Left lung (tissue), 10 donors: ENCODE data around the gene ASF1B. TPM values are rescaled to one million over a fixed set of nuclear protein-coding genes. Genes with fewer than 3 reads are reported as not detected.

ENCODE experiments used
- ATAC-seq: fragments of 200-7000 bp; cut with Tn5 transposase; one replicate; pipeline ENCODE4 v1.9.1; 2020; ENCODE audit warnings: moderate library complexity
- DNase-seq, 4 donors: peaks; one replicate each; pipeline ENCODE4 v3.0.0-alpha.2; 2013 to 2020
- H3K27ac ChIP-seq, 2 donors: fragments of 200-600 bp; sonication (generic) in 1 of 2; one replicate each; pipeline versions ENCODE4 v1.5.0 to v1.8.0; 2020 to 2021
- H3K27me3 ChIP-seq, 2 donors: fragments of 200-600 bp; sonication (generic) in 1 of 2; one replicate each; pipeline versions ENCODE4 v1.5.0 to v1.8.0; 2020 to 2021
- H3K36me3 ChIP-seq, 2 donors: fragments of 200-600 bp; sonication (generic) in 1 of 2; one replicate each; pipeline versions ENCODE4 v1.5.0 to v1.8.0; 2020 to 2021
- H3K4me1 ChIP-seq, 2 donors: fragments of 200-600 bp; one replicate each; pipeline ENCODE4 v1.8.0; 2021
- H3K4me3 ChIP-seq, 2 donors: fragments of 200-600 bp; sonication (generic) in 1 of 2; one replicate each; pipeline versions ENCODE4 v1.5.0 to v1.8.0; 2020 to 2021; ENCODE audit warnings: mild to moderate bottlenecking in 1 of 2
- H3K9me3 ChIP-seq, 2 donors: fragments of 200-600 bp; sonication (generic) in 1 of 2; one replicate each; pipeline versions ENCODE4 v1.5.0 to v1.8.0; 2020 to 2021
- CTCF ChIP-seq, 2 donors: fragments of 200-600 bp; sonication (generic) in 1 of 2; IDR thresholded peaks; one replicate each; pipeline versions ENCODE4 v1.5.0 to v1.8.0; 2021; ENCODE audit warnings: antibody characterized with exemption in 2 of 2
- intact Hi-C, 2 donors: fragments of 100-400 bp; cut with DNase I; formaldehyde crosslinking; loops; one replicate each; pipeline versions ENCODE4 v1.11.2 to v1.14.2; 2022
- polyA plus RNA-seq, 6 donors: library from polyadenylated mRNA; unstranded; fragments of 120-200 nt; gene quantifications; one replicate each; pipeline ENCODE4 v1.2.1, GENCODE V29; 2013; ENCODE audit not compliant: insufficient read length in 6 of 6
- total RNA-seq, 2 donors: library from RNA; stranded (reverse); fragmentation: NEBNext Ultra II Directional; extraction: Animal tissue kit (Norgen Biotek cat#: 25700); gene quantifications; one replicate each; pipeline ENCODE4 v1.2.1, GENCODE V29; 2021
- donor health status: DM: no; HTN: yes; CAD: no.
- donor health status: DM: no; HTN: no; CAD: no.

Gene ASF1B
- total and polyA plus RNA-seq, 8 donors, result 10.5 to 29.1 (median 16.1) TPM

- Histone ChIP-seq H3K36me3 (peaks cover 0 to 3% of the 10 kb centered on the region in 2 donors), H3K9me3 (no peaks in the 10 kb centered on the region), H3K27me3 (no peaks in the 10 kb centered on the region), H3K27ac (peak overlapping the region; percentile 17 to 88), H3K4me1 (peaks cover 37 to 64% of the 10 kb centered on the region in 2 donors), H3K4me3 (no peak overlapping the region)
- DNase-seq (no peak), ATAC-seq (no peak)
- TF ChIP-seq CTCF (IDR thresholded peaks at IDR 0.05), result no peak
- intact Hi-C loops, result no loop called here
These were observed 21.9 kb downstream of the ASF1B start for GRCh38 chr19:14114439-14114838.

GRCh38 chr19:14113762-14114414 is 22.5 kb downstream of the ASF1B start:
- Histone ChIP-seq H3K4me3 (no peak overlapping the region), H3K9me3 (no peaks in the 10 kb centered on the region), H3K27ac (peak overlapping the region; percentile 65 to 88), H3K4me1 (peaks cover 33 to 59% of the 10 kb centered on the region in 2 donors), H3K27me3 (no peaks in the 10 kb centered on the region), H3K36me3 (peaks cover 0 to 7% of the 10 kb centered on the region in 2 donors)
- intact Hi-C loops, result no loop called here
- peak in 1 of 4 donors; percentile 88 for DNase-seq
- no peak for ATAC-seq
- peak in 1 of 2 donors; percentile 32 for TF ChIP-seq CTCF (IDR thresholded peaks at IDR 0.05)

- no peak for ATAC-seq
- H3K4me1 ChIP-seq, result peaks cover 30 to 51% of the 10 kb centered on the region in 2 donors
- H3K36me3 ChIP-seq, result peaks cover 0 to 10% of the 10 kb centered on the region in 2 donors
- TF ChIP-seq CTCF (IDR thresholded peaks at IDR 0.05), result no peak
- no peaks in the 10 kb centered on the region for H3K27me3 ChIP-seq
- DNase-seq, result no peak
- H3K27ac ChIP-seq, result peak overlapping the region; percentile 65 to 88
- intact Hi-C loops, result no loop called here
- peak overlapping the region in 1 of 2 donors; percentile 0 for H3K4me3 ChIP-seq
- no peaks in the 10 kb centered on the region for H3K9me3 ChIP-seq
These were observed 23.5 kb downstream of the ASF1B start for GRCh38 chr19:14112809-14113385.

GRCh38 chr19:14112051-14112808 is 24.2 kb downstream of the ASF1B start:
- H3K27me3 ChIP-seq, result no peaks in the 10 kb centered on the region
- H3K36me3 ChIP-seq, result peaks cover 0 to 16% of the 10 kb centered on the region in 2 donors
- ATAC-seq (peak; percentile 15), DNase-seq (peak in 1 of 4 donors; percentile 53)
- intact Hi-C loops, result no loop called here
- TF ChIP-seq CTCF (IDR thresholded peaks at IDR 0.05), result no peak
- H3K4me3 ChIP-seq, result peak overlapping the region in 1 of 2 donors; percentile 0
- H3K4me1 ChIP-seq, result peaks cover 30 to 51% of the 10 kb centered on the region in 2 donors
- H3K9me3 ChIP-seq, result no peaks in the 10 kb centered on the region
- peak overlapping the region; percentile 65 to 88 for H3K27ac ChIP-seq

GRCh38 chr19:14111486-14111885 is 24.9 kb downstream of the ASF1B start:
- intact Hi-C loops, result no loop called here
- Histone ChIP-seq H3K9me3 (no peaks in the 10 kb centered on the region), H3K27me3 (no peaks in the 10 kb centered on the region), H3K27ac (no peak overlapping the region), H3K36me3 (peaks cover 0 to 23% of the 10 kb centered on the region in 2 donors), H3K4me1 (peaks cover 29 to 48% of the 10 kb centered on the region in 2 donors), H3K4me3 (no peak overlapping the region)
- ATAC-seq, result no peak
- no peak for DNase-seq
- TF ChIP-seq CTCF (IDR thresholded peaks at IDR 0.05), result no peak
